ENCODE results near the gene SUMF1. TPM values are rescaled to one million over a fixed set of nuclear protein-coding genes. Genes with fewer than 3 reads are reported as not detected.

SUMF1 gene
- total RNA-seq, 1 donor from 2014 or later: 42.5 TPM

GRCh38 chr3:4497843-4498324 is 30.8 kb upstream of the SUMF1 start:
- no peak for DNase-seq (ENCODE audit: low read depth in 2 of 2)

DNA sequence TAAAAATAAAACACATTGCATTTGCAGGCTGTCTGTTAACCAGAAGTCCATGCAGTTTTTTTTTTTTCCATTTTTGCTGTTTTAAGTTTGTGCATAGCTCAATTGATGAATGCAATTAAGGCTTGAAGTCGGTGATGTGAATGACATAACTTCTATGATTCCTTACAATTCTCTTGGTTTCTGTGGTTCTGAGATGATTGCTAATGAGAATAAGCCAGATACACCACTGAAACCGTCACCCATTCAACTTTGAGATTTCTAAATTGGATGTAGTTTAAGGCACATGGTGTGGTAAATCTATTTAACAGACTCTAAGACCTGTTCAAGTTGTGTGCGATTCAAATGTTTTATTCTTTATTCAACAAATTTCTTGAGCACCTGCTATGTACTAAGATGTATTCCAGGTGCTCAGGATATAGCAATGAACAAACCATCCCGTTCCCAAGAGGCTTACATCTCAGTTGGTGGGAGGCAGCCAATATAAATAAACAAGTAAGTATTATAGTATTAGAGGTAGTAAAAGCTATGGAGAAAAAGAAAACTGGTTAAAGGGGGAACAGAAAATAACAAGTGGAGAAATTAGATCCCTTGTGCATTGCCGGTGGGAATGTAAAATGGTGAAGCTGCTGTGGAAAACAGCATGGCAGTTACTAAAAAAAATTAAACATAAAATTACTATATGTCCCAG is 30.1 kb upstream of the SUMF1 start:
- no peak for DNase-seq (ENCODE audit: low read depth in 2 of 2)

DNA sequence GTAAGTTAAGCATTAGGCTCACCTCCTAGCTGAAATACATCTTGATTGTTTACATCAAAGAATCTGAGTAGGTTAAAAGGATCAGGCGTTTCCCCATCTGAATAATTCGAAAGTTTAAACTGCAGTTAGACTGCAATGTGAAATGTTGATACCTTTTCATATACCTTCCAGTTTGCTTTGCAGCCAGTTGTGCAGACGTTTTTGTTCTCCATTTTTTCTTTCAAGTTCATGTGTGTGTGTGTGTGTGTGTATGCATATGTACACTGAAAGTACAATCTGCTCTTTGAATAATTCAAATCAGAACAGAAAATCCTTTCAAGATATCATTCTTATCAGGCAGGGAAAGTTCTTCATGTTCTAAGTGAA is 29.0 kb upstream of the SUMF1 start:
- no peak for DNase-seq (ENCODE audit: low read depth in 2 of 2)

- DNase-seq (ENCODE audit: low read depth in 2 of 2): peak in 1 of 2 donors; percentile 50
Observed at GRCh38 chr3:4495294-4496086, 28.4 kb upstream of the SUMF1 start.

DNA sequence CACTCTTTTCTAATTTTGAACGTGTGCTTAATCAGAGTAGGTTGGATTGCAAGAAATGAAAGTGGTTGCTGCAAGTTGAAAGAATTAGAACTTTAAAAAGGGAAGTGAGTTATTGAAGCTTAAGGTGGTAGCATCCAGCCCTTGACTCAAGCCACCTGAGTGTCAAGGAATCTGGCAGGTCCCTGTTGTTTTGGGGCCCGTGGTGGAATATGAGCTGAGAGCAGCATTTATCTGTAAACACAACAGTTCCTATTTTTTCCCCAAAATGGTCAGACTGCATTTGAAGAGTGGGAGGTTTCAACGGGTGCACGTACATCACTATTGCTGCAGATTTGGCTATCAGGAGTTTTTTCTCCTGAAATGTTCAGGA is 27.8 kb upstream of the SUMF1 start:
- no peak for DNase-seq (ENCODE audit: low read depth in 2 of 2)

GRCh38 chr3:4493941-4494894 is 27.1 kb upstream of the SUMF1 start:
- DNase-seq (ENCODE audit: low read depth in 2 of 2): peak; percentile 24 to 46

DNA sequence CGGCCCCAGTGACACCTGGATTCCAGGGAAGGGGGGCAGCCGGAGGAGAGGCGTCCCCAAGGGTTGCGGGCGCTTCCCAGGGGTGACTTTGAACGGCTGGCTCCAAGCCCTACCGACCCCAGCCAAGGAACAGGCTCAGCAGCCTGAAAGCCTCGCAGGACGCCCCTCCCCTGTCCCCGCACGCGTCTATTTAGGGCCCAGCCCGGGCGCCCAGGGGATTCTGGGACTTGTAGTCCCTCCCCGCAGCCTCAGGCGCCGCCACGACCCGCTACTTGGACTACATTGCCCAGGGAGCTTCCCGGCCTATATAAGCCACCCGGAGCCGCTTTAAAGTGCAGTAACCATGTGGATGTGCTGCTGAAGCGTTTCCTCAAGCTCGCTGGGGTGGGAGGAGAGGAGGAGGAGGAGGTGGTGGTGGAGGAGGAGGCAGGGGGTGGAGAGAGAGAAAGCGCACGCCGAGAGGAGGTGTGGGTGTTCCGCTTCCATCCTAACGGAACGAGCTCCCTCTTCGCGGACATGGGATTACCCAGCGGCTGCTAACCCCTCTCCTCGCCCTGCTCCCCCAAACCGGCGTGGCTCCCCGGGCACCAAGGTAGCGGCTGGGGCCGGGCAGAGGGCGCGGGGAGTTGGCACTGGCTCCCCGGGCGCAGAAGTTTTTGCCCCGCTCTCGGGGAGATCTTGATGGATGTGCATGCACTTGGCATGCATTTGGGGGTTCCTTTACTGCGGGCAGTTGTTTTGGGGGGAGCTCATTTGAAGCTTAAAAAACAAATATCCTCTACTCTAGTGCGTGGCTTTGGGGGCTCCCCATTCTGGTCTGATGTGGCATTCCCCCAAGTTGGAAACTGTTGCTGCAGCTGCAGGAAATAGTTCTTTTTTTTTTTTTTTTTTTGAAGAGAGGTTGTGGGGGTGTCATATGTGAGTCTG is 26.2 kb upstream of the SUMF1 start, which contains the start of gene ITPR1:
TSS of gene ITPR1 (plus strand) at position 335 of the 927 bp plus-strand sequence. CDS start 23,144 bp downstream, outside the sequence.
- peak; percentile 98 to 99 for DNase-seq (ENCODE audit: low read depth in 2 of 2)

DNA sequence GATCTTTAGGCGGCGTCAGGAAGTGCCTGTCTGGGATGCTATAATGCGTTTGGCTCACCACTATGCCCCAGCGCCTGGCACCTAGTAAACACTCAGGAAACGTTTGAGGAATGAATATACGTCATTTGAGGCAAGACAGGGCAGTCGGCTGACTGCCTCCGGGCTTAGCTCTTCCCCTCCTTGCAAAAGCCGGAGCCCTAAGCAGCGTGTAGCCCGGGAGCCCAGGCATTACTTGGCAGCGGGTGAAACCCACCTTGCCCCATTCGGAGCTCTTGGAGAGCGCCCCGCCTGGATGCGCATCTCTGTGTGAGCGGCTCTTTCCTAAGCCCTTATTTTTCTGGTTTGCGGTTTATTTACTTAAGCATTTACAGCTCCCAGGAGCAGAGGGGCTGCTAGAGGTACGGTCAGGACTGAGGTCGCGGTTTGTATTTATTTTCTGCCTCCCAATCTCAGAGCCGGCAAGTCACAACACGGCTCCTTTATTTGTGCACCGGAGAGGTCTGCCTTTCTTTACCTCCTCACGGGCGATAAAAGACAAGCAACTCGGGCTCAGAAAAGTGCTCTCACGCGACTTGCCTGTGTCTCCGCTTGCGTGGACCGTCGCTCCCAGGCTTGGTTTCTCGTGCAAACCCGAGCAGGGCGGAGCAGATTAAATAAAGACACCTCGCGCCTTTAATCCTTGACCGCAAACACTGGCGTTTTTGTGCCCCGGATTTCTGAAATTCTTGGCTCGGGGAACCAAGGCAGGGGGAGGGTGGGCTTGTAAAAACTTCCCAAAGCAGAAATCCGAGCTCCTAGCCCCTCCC is 25.3 kb upstream of the SUMF1 start:
- DNase-seq (ENCODE audit: low read depth in 2 of 2): peak; percentile 42 to 70

- no peak for DNase-seq (ENCODE audit: low read depth in 2 of 2)
Observed at GRCh38 chr3:4491855-4492207, 24.8 kb upstream of the SUMF1 start.

DNA sequence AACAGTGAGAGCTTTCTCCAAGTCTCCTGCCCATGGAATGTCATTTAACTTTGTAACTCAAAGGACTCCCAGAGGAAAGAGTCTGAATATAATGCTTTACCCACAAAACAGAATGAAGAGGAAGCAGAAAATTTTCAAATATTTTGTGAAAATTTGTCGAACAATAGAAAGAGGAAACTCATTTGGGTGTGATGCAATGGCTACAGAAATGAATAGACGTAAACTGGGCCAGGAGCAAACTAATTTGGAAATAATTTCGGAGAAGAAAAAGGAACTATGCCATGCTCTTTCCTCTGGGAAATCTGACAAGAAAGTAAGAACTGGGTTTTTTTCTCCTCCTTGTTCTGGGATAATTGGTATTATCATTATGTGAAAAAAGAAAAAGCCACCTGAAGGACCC is 11.2 kb upstream of the SUMF1 start:
- DNase-seq (ENCODE audit: low read depth in 2 of 2): peak; percentile 32 to 76

DNA sequence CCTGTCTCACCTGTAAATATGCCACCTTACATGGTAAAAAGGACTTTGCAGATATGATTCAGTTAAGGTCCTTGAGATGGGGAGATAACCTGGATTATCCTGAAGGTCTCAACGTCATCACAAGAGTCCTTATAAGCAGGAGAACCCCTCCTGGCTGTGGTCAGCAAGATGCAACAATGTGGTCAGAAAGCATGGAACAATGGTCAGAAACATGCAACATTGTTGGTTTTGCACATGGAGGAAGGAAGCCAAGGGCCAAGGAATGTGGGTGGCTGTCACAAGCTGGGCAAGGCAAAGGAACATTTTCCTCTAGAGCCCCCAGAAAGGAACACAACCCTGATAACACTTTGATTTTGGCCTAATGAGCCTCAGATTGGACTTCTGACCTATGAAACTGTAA is 9.4 kb upstream of the SUMF1 start:
- DNase-seq (ENCODE audit: low read depth in 2 of 2): peak in 1 of 2 donors; percentile 6

DNA sequence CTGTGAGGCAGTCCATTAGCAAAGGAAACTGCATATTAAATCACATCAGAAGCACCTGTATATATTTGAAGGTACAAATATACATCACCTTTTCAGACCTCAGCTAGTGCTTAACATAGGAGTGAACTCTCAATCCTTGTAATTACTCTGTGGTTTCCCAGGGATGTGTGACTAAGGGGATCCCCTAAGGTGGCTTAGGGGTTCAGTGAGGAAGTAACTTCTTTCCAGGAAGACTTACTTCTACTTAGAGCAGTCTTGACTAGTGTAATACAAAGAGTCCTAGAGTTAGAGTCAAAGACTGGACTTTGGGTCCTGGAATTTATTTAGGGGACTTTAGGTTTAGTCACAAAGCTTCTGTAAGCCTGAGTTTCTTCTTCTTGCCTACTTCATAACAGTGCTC is 8.7 kb upstream of the SUMF1 start:
- DNase-seq (ENCODE audit: low read depth in 2 of 2): no peak

- peak; percentile 97 to 98 for DNase-seq (ENCODE audit: low read depth in 2 of 2)
Observed at GRCh38 chr3:4474683-4475490, 7.8 kb upstream of the SUMF1 start.

DNA sequence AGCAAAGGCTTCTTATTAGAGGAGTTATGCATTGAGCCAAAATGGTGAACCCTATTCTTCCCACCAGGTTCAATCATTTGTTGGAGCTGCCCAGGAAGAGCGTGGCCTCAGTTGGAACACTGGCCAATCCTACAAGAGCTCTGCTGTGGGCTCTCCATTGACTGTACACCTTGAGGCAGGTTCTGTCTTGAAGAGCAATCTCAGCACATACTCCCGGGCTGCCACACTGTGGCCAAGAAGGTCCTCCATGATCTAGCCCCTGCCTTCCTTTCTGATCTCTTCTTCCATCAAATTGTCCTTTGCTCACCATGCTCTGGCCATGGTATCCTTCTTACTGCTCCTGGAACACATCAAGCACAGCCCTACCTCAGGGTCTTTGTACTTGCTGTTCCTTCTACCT is 5.7 kb upstream of the SUMF1 start:
- no peak for DNase-seq (ENCODE audit: low read depth in 2 of 2)

DNA sequence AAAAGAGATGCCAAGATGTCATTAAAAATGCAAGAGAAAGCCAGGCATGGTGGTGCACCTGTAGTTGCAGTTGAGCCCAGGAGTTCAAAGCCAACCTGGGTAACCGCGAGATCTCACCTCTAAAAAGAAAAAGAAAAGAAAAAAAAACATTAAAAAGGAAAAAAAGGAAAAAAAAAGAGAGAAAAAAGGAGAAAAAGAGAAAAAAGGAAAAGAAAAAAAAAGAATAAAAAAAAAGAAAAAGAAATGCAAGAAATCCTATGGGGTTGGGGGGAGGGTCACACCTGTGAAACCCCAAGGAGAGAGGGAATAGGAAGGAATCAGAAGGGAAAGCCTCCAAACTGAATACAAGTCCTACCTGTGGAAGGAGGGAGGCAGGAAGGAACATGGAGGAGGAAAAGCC is 5.2 kb upstream of the SUMF1 start:
- DNase-seq (ENCODE audit: low read depth in 2 of 2): no peak

DNA sequence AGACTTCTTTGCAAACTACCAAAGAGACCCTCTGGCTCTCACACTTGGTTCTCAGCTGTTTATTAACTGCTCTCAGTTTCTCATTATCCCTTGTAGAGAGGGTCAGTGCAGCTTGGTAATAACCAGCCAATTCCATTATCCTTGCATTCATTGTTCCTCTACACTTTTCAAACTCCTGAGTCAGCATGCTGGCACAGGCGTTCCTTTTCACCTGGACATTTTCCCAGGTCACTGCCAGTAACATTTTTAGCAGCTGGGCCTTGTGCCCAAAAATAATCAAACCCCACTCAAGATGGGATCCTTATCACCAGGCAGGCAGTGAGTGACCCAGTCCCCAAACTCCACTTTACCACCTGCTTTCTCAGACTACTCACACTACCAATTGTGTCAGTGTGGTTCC is 4.8 kb upstream of the SUMF1 start:
- DNase-seq (ENCODE audit: low read depth in 2 of 2): no peak

DNA sequence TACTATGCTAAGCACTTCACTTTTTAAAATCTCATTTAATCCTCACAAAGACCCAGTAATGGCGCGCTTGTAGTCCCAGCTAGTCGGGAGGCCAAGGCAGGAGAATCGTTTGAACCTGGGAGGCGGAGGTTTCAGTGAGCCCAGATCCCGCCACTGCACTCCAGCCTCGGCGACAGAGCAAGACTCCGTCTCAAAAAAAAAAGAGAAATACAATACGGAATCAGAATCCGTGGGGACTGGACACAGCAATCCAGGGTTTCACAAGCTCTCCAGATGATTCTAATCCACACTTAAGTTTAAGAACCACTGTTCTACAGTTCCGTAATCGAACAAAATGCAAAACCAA is 426 bp upstream of the SUMF1 start:
- no peak for DNase-seq (ENCODE audit: low read depth in 2 of 2)

DNA sequence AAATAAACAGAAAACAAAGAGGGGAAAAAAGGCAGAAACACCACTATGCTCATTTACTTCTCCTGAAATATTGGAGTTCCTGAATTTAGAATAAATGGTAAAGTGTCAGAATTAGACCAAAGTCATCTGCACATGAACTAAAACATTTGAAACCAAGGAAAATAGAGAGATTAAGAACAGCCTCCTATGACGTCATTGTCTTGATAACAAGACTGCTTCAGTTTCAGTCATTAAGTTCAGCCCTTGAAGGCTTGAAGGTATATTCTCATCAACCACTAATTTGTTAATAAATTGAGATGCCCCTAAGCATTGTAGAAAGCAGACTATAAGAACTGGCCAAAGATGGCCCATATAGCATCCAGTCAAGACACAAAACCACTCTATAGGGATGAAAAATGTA is 2.5 kb downstream of the SUMF1 start:
- DNase-seq (ENCODE audit: low read depth in 2 of 2): no peak

GRCh38 chr3:4462369-4463040 is 4.6 kb downstream of the SUMF1 start:
- DNase-seq (ENCODE audit: low read depth in 2 of 2): no peak

All from lung microvascular endothelial cell (primary cell).